Progenitor cell of endocrine pancreas (in vitro differentiated cells): ENCODE results near the gene LAMP5. TPM values are rescaled to one million over a fixed set of nuclear protein-coding genes. Genes with fewer than 3 reads are reported as not detected.

ENCODE experiments used
- DNase-seq: peaks from one replicate; pipeline ENCODE4 v3.0.0; 2021; ENCODE audit warnings: low spot score; ENCODE audit not compliant: unreplicated experiment
- H3K27ac Mint-ChIP-seq: 2 replicates; pipeline ENCODE4 v1.8.0; 2021; ENCODE audit warnings: mild to moderate bottlenecking, moderate library complexity, mixed read lengths
- H3K27me3 Mint-ChIP-seq: 2 replicates; pipeline ENCODE4 v1.8.0; 2021; ENCODE audit warnings: mixed read lengths
- H3K36me3 Mint-ChIP-seq: 2 replicates; pipeline ENCODE4 v1.8.0; 2022; ENCODE audit warnings: mixed read lengths; ENCODE audit not compliant: insufficient read depth
- H3K4me1 Mint-ChIP-seq: 2 replicates; pipeline ENCODE4 v1.8.0; 2021; ENCODE audit warnings: low read depth, mixed read lengths
- H3K4me3 Mint-ChIP-seq: 2 replicates; pipeline ENCODE4 v1.8.0; 2021; ENCODE audit warnings: low read depth, mild to moderate bottlenecking, moderate library complexity, mixed read lengths
- H3K9me3 Mint-ChIP-seq: 2 replicates; pipeline ENCODE4 v1.8.0; 2021; ENCODE audit warnings: low read depth, mixed read lengths
- CTCF ChIP-seq: fragments of 200-600 bp; sonication (generic); IDR thresholded peaks from one replicate; pipeline ENCODE4 v1.5.0; 2021; ENCODE audit warnings: antibody characterized with exemption, mild to moderate bottlenecking; ENCODE audit not compliant: unreplicated experiment
- total RNA-seq: library from RNA; stranded (reverse); gene quantifications from 2 replicates; pipeline ENCODE4 v1.2.1, GENCODE V29; 2021

The LAMP5 gene
- total RNA-seq, 1 donor from 2014 or later = not detected

GRCh38 chr20:9550283-9550682 lies 35.9 kb downstream of the LAMP5 start:
- Mint-ChIP-seq H3K27ac (no peak overlapping the region), H3K36me3 (peaks cover 8% of the 10 kb centered on the region), H3K27me3 (no peaks in the 10 kb centered on the region), H3K4me1 (no peaks in the 10 kb centered on the region), H3K4me3 (no peak overlapping the region), H3K9me3 (no peaks in the 10 kb centered on the region)
- TF ChIP-seq CTCF = no peak
- no peak for DNase-seq

GRCh38 chr20:9550871-9551270 lies 36.5 kb downstream of the LAMP5 start:
- Mint-ChIP-seq H3K36me3 (peaks cover 6% of the 10 kb centered on the region), H3K27ac (no peak overlapping the region), H3K27me3 (no peaks in the 10 kb centered on the region), H3K4me3 (no peak overlapping the region), H3K4me1 (no peaks in the 10 kb centered on the region), H3K9me3 (no peaks in the 10 kb centered on the region)
- no peak for TF ChIP-seq CTCF
- DNase-seq = no peak

GRCh38 chr20:9551808-9552550 lies 37.6 kb downstream of the LAMP5 start:
- no peak for TF ChIP-seq CTCF
- DNase-seq = no peak
- H3K36me3 Mint-ChIP-seq = peaks cover 6% of the 10 kb centered on the region
- no peak overlapping the region for H3K27ac Mint-ChIP-seq
- H3K9me3 Mint-ChIP-seq = no peaks in the 10 kb centered on the region
- no peak overlapping the region for H3K4me3 Mint-ChIP-seq
- H3K27me3 Mint-ChIP-seq = no peaks in the 10 kb centered on the region
- no peaks in the 10 kb centered on the region for H3K4me1 Mint-ChIP-seq

DNA sequence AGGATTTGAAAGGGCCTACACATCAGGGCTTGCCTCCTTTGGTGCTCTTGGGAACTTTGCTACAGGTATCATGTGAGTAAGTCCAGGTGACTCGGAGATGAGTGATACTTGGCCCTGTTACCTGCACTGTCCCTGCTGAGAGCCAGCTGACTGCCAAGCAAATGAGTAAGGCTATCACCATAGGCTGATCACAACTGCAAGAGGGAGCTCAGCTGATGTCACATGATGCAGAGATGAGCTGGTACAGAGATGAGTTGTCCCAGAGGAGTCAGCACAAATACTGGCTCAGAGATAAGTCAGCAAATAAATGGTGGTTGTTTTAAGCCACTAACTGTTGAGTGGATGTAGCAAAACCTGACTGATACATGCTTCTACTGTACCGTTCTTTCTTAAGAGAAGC lies 41.4 kb downstream of the LAMP5 start:
- H3K27me3 Mint-ChIP-seq = no peaks in the 10 kb centered on the region
- H3K4me1 Mint-ChIP-seq = no peaks in the 10 kb centered on the region
- no peak for TF ChIP-seq CTCF
- H3K27ac Mint-ChIP-seq = no peak overlapping the region
- peaks cover 4% of the 10 kb centered on the region for H3K9me3 Mint-ChIP-seq
- no peak overlapping the region for H3K4me3 Mint-ChIP-seq
- no peak for DNase-seq
- peaks cover 16% of the 10 kb centered on the region for H3K36me3 Mint-ChIP-seq

- no peak for TF ChIP-seq CTCF
- no peak for DNase-seq
Measured at GRCh38 chr20:9557411-9557810, 43.0 kb downstream of the LAMP5 start.

More at GRCh38 chr20:9557411-9557810, 43.0 kb downstream of the LAMP5 start:
- no peak overlapping the region for H3K27ac Mint-ChIP-seq
- H3K4me1 Mint-ChIP-seq = no peaks in the 10 kb centered on the region
- peaks cover 4% of the 10 kb centered on the region for H3K9me3 Mint-ChIP-seq
- H3K4me3 Mint-ChIP-seq = no peak overlapping the region
- H3K27me3 Mint-ChIP-seq = no peaks in the 10 kb centered on the region
- peaks cover 17% of the 10 kb centered on the region for H3K36me3 Mint-ChIP-seq
